GM12873 (cell line): ENCODE measurements around the gene MEF2C.

Source experiments
- TF ChIP-seq, protein P1 (sequence below): IDR thresholded peaks from 2 replicates; pipeline ENCODE4 v1.5.1; 2012; ENCODE audit warnings: low read depth, mild to moderate bottlenecking, moderate library complexity, low read length, control low read depth; ENCODE audit not compliant: insufficient read depth; ENCODE audit errors: missing control alignments

Gene MEF2C

DNA sequence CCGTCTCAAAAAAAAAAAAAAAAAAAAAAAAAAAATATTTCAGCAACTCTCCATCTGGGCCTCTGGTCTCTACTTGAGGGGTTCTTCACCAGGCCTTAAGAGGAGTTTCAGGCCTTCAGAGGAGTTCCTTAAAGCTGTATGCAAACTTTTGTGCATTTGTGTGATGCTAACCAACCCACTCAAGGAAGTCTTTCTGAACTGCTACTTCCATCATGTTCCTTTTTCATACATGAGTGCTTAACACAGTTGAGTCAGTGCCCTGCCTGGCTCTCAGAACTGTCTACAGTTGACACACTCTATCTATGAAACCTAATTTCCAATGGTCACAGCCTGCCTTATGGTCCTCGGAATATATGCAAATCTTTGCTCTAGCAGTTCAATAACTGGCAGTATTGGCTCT is 146.5 kb downstream of the MEF2C start:
- TF ChIP-seq, protein P1, sequence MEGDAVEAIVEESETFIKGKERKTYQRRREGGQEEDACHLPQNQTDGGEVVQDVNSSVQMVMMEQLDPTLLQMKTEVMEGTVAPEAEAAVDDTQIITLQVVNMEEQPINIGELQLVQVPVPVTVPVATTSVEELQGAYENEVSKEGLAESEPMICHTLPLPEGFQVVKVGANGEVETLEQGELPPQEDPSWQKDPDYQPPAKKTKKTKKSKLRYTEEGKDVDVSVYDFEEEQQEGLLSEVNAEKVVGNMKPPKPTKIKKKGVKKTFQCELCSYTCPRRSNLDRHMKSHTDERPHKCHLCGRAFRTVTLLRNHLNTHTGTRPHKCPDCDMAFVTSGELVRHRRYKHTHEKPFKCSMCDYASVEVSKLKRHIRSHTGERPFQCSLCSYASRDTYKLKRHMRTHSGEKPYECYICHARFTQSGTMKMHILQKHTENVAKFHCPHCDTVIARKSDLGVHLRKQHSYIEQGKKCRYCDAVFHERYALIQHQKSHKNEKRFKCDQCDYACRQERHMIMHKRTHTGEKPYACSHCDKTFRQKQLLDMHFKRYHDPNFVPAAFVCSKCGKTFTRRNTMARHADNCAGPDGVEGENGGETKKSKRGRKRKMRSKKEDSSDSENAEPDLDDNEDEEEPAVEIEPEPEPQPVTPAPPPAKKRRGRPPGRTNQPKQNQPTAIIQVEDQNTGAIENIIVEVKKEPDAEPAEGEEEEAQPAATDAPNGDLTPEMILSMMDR, result no peak

DNA sequence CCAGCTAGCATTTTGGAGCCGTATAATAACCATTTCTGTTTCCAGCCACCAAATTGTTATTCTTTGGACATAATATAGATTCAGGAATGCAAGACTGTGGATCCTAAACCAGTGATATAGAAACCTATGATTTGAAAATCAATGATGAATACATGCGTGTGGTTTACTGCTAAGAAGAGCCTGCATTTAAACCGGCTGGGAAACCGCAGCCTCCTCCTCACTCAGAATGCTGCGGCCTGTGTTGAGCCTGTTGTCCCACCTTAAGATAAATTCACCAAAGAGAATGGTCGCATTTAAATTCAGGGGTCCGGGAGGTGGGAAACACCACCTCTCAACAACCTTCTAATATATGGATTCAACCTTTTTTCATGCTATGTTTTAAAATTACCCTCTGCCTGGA is 148.0 kb downstream of the MEF2C start:
- TF ChIP-seq, protein P1, result no peak

DNA sequence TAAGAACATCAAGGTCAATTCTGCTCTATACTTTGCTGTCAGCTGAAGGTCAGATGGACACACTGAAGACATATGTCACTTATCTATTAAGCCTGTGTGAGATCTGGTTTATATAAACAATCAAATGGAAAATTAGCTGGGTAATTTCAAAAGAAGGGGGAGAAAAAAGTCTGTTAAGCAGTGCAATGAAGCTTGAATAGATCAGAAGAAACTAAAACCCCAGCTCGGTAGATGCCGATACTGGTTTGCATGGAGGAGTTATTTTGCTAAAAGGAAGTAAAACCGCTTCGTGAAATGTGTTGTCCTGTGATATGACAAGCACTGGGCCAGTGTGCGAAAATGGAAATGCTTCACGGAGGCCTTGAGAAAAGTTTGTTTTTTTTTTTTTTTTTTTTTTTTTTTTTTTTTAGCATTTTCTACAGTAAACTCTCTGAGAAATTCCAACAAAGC is 148.8 kb downstream of the MEF2C start:
- TF ChIP-seq, protein P1, result no peak

DNA sequence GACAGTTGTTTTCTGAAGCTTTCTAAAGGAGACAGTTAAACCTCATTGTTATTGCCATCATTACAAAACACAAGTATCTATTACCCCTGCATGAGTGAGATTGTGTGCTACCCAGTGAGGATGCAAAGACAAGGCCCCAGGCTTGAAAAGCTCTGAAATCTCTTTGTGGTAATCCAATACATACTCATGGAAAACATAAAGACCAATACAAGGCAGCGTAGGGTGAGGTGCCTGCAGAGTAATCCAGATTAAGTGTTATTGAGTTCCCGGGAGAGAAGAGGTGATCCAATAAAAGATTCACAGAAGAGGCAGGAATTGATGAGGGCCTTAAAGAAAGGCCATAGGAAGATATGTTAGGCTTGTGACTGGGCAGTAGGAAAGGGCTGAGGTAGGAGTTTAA is 150.1 kb downstream of the MEF2C start:
- TF ChIP-seq, protein P1, result no peak

- TF ChIP-seq, protein P1, result peak; percentile 20
Observed at GRCh38 chr5:88732181-88732633, 150.8 kb downstream of the MEF2C start.

GRCh38 chr5:88729829-88730182 is 153.2 kb downstream of the MEF2C start:
- TF ChIP-seq, protein P1, result no peak

GRCh38 chr5:88729084-88729828 is 153.7 kb downstream of the MEF2C start:
- TF ChIP-seq, protein P1, result peak; percentile 59
